Measurements from ENCODE around the gene PSENEN. TPM values are rescaled to one million over a fixed set of nuclear protein-coding genes. Genes with fewer than 3 reads are reported as not detected.
"Not testable (repeated sequence)": the region's sequence is repeated elsewhere in the genome, so short reads cannot be mapped to it uniquely, and the experiment has no call there.

PSENEN gene
- total RNA-seq, 1 donor from 2014 or later, result 55.7 TPM

GRCh38 chr19:35767288-35768081, 22.0 kb downstream of the PSENEN start:
- intact Hi-C loops (cut with micrococcal nuclease), result no loop called here

- intact Hi-C loops (cut with micrococcal nuclease), result no loop called here
Measured at GRCh38 chr19:35768082-35768421, 22.6 kb downstream of the PSENEN start.

- intact Hi-C loops (cut with micrococcal nuclease), result not testable (repeated sequence)
Measured at GRCh38 chr19:35772362-35772761, 26.9 kb downstream of the PSENEN start.

GRCh38 chr19:35773020-35773806, 27.8 kb downstream of the PSENEN start:
- intact Hi-C loops (cut with micrococcal nuclease), result no loop called here

- intact Hi-C loops (cut with micrococcal nuclease), result loop anchor here (1.0 to 2.0 kb wide), 13 partner anchors 16 to 341 kb away; partner anchors contain the start of genes ALKBH6, COX6B1, LIN37 and PROSER3
Measured at GRCh38 chr19:35774274-35775045, 29.0 kb downstream of the PSENEN start.

GRCh38 chr19:35775046-35775297, 29.5 kb downstream of the PSENEN start:
- intact Hi-C loops (cut with micrococcal nuclease), result loop anchor here (1.0 to 2.0 kb wide), 13 partner anchors 17 to 340 kb away; partner anchors contain the start of genes ALKBH6, COX6B1, LIN37 and PROSER3

GRCh38 chr19:35775298-35776101, 30.0 kb downstream of the PSENEN start, which contains the start of gene ARHGAP33:
TSS of gene ARHGAP33 (plus strand) at chr19:35775564. CDS start at chr19:35775659, 95 bp downstream.
- intact Hi-C loops (cut with micrococcal nuclease), result loop anchor here (1.0 to 2.0 kb wide), 13 partner anchors 17 to 340 kb away; partner anchors contain the start of genes ALKBH6, COX6B1, LIN37 and PROSER3

GRCh38 chr19:35776102-35776788, 30.8 kb downstream of the PSENEN start:
- intact Hi-C loops (cut with micrococcal nuclease), result no loop called here

- intact Hi-C loops (cut with micrococcal nuclease), result no loop called here
Measured at GRCh38 chr19:35777086-35777841, 31.8 kb downstream of the PSENEN start.

- intact Hi-C loops (cut with micrococcal nuclease), result no loop called here
Measured at GRCh38 chr19:35777961-35778360, 32.5 kb downstream of the PSENEN start.

GRCh38 chr19:35779033-35779432, 33.6 kb downstream of the PSENEN start:
- intact Hi-C loops (cut with micrococcal nuclease), result no loop called here

GRCh38 chr19:35780058-35780457, 34.6 kb downstream of the PSENEN start:
- intact Hi-C loops (cut with micrococcal nuclease), result no loop called here

- intact Hi-C loops (cut with micrococcal nuclease), result no loop called here
Measured at GRCh38 chr19:35780717-35781116, 35.3 kb downstream of the PSENEN start.

- intact Hi-C loops (cut with micrococcal nuclease), result no loop called here
Measured at GRCh38 chr19:35781650-35782049, 36.2 kb downstream of the PSENEN start.

- intact Hi-C loops (cut with micrococcal nuclease), result no loop called here
Measured at GRCh38 chr19:35782589-35782988, 37.1 kb downstream of the PSENEN start.

GRCh38 chr19:35783469-35784434, 38.3 kb downstream of the PSENEN start:
- intact Hi-C loops (cut with micrococcal nuclease), result no loop called here

GRCh38 chr19:35784503-35785338, 39.3 kb downstream of the PSENEN start:
- intact Hi-C loops (cut with micrococcal nuclease), result no loop called here

- intact Hi-C loops (cut with micrococcal nuclease), result no loop called here
Measured at GRCh38 chr19:35785339-35785627, 39.8 kb downstream of the PSENEN start.
